IgD-negative memory B cell (primary cell): ENCODE results near the gene MAZ. TPM values are rescaled to one million over a fixed set of nuclear protein-coding genes. Genes with fewer than 3 reads are reported as not detected.
"Not testable (repeated sequence)": the region's sequence is repeated elsewhere in the genome, so short reads cannot be mapped to it uniquely, and the experiment has no call there.

ENCODE experiments used
- H3K27ac Mint-ChIP-seq, 3 donors: one replicate each; pipeline ENCODE4 v1.8.0; 2020 to 2022; ENCODE audit warnings: mild to moderate bottlenecking in 3 of 3, mixed read lengths in 3 of 3, moderate library complexity in 1 of 3
- H3K27me3 Mint-ChIP-seq: one replicate; pipeline ENCODE4 v1.8.0; 2021; ENCODE audit warnings: mixed read lengths
- H3K36me3 Mint-ChIP-seq: one replicate; pipeline ENCODE4 v1.8.0; 2020; ENCODE audit warnings: mild to moderate bottlenecking, mixed read lengths
- H3K4me1 Mint-ChIP-seq, 3 donors: one replicate each; pipeline ENCODE4 v1.8.0; 2020 to 2022; ENCODE audit warnings: mixed read lengths in 3 of 3, mild to moderate bottlenecking in 1 of 3
- H3K4me3 Mint-ChIP-seq, 4 donors: one replicate each; pipeline ENCODE4 v1.8.0; 2020 to 2022; ENCODE audit warnings: mild to moderate bottlenecking in 4 of 4, mixed read lengths in 4 of 4, moderate library complexity in 3 of 4
- H3K9me3 Mint-ChIP-seq, 3 donors: one replicate each; pipeline ENCODE4 v1.8.0; 2020 to 2021; ENCODE audit warnings: mixed read lengths in 3 of 3, mild to moderate bottlenecking in 1 of 3
- polyA plus RNA-seq: library from polyadenylated mRNA; unstranded; fragments of 300-500 nt; fragmentation: Illumina TruSeq; gene quantifications from one replicate; pipeline ENCODE4 v1.2.3, GENCODE V29; 2021

The MAZ gene
- polyA plus RNA-seq, 1 donor from 2014 or later: 22.9 TPM

- Mint-ChIP-seq H3K4me3 (peak overlapping the region; percentile 92 to 98 (median 94)), H3K36me3 (peaks cover 5% of the 10 kb centered on the region), H3K27ac (peak overlapping the region; percentile 88 to 97 (median 93)), H3K27me3 (no peaks in the 10 kb centered on the region), H3K4me1 (peaks cover 35 to 38% (median 36%) of the 10 kb centered on the region in 3 donors), H3K9me3 (no peaks in the 10 kb centered on the region)
Measured at GRCh38 chr16:29820730-29821642, 14.7 kb downstream of the MAZ start.

- H3K36me3 Mint-ChIP-seq: peaks cover 5% of the 10 kb centered on the region
- H3K27me3 Mint-ChIP-seq: no peaks in the 10 kb centered on the region
- peak overlapping the region; percentile 88 to 97 (median 93) for H3K27ac Mint-ChIP-seq
- no peaks in the 10 kb centered on the region for H3K9me3 Mint-ChIP-seq
- H3K4me3 Mint-ChIP-seq: peak overlapping the region; percentile 92 to 98 (median 94)
- H3K4me1 Mint-ChIP-seq: peaks cover 34 to 38% (median 35%) of the 10 kb centered on the region in 3 donors
Measured at GRCh38 chr16:29821643-29822115, 15.3 kb downstream of the MAZ start.

- Mint-ChIP-seq H3K4me1 (peaks cover 19 to 23% (median 20%) of the 10 kb centered on the region in 3 donors), H3K27ac (peak overlapping the region in 1 of 3 donors; percentile 8), H3K36me3 (no peaks in the 10 kb centered on the region), H3K4me3 (peak overlapping the region in 3 of 4 donors; percentile 7 to 45 (median 23)), H3K9me3 (no peaks in the 10 kb centered on the region), H3K27me3 (no peaks in the 10 kb centered on the region)
Measured at GRCh38 chr16:29824589-29825144, 18.3 kb downstream of the MAZ start.

GRCh38 chr16:29825145-29826044, 19.1 kb downstream of the MAZ start:
- Mint-ChIP-seq H3K9me3 (no peaks in the 10 kb centered on the region), H3K36me3 (no peaks in the 10 kb centered on the region), H3K27ac (peak overlapping the region in 1 of 3 donors; percentile 8), H3K27me3 (no peaks in the 10 kb centered on the region), H3K4me1 (peaks cover 11 to 20% (median 16%) of the 10 kb centered on the region in 3 donors), H3K4me3 (peak overlapping the region in 3 of 4 donors; percentile 7 to 45 (median 23))

GRCh38 chr16:29826342-29826695, 20.0 kb downstream of the MAZ start:
- no peaks in the 10 kb centered on the region for H3K36me3 Mint-ChIP-seq
- peaks cover 4 to 20% (median 12%) of the 10 kb centered on the region in 3 donors for H3K4me1 Mint-ChIP-seq
- H3K4me3 Mint-ChIP-seq: no peak overlapping the region
- H3K27me3 Mint-ChIP-seq: no peaks in the 10 kb centered on the region
- no peaks in the 10 kb centered on the region for H3K9me3 Mint-ChIP-seq
- H3K27ac Mint-ChIP-seq: no peak overlapping the region

GRCh38 chr16:29830774-29831173, 24.4 kb downstream of the MAZ start:
- Mint-ChIP-seq H3K27ac (no peak overlapping the region), H3K9me3 (no peaks in the 10 kb centered on the region), H3K4me3 (no peak overlapping the region), H3K4me1 (peaks cover 0 to 8% (median 3%) of the 10 kb centered on the region in 3 donors), H3K27me3 (no peaks in the 10 kb centered on the region), H3K36me3 (peaks cover 1% of the 10 kb centered on the region)

- peaks cover 1% of the 10 kb centered on the region for H3K36me3 Mint-ChIP-seq
- no peak overlapping the region for H3K27ac Mint-ChIP-seq
- peaks cover 0 to 8% (median 3%) of the 10 kb centered on the region in 3 donors for H3K4me1 Mint-ChIP-seq
- H3K27me3 Mint-ChIP-seq: no peaks in the 10 kb centered on the region
- no peak overlapping the region for H3K4me3 Mint-ChIP-seq
- H3K9me3 Mint-ChIP-seq: no peaks in the 10 kb centered on the region
Measured at GRCh38 chr16:29831490-29831889, 25.2 kb downstream of the MAZ start.

- H3K27ac Mint-ChIP-seq, H3K36me3 Mint-ChIP-seq, H3K27me3 Mint-ChIP-seq, H3K4me1 Mint-ChIP-seq, H3K4me3 Mint-ChIP-seq, H3K9me3 Mint-ChIP-seq: not testable (repeated sequence)
Measured at GRCh38 chr16:29833219-29833618, 26.9 kb downstream of the MAZ start.

GRCh38 chr16:29834079-29834478, 27.8 kb downstream of the MAZ start:
- Mint-ChIP-seq H3K36me3 (peaks cover 5% of the 10 kb centered on the region), H3K27me3 (no peaks in the 10 kb centered on the region), H3K27ac (no peak overlapping the region), H3K4me3 (no peak overlapping the region), H3K9me3 (no peaks in the 10 kb centered on the region), H3K4me1 (peaks cover 0 to 3% (median 3%) of the 10 kb centered on the region in 3 donors)

- Mint-ChIP-seq H3K27ac (peak overlapping the region in 1 of 3 donors; percentile 40), H3K4me1 (peaks cover 0 to under 1% (median 0%) of the 10 kb centered on the region in 3 donors), H3K4me3 (no peak overlapping the region), H3K9me3 (no peaks in the 10 kb centered on the region), H3K27me3 (no peaks in the 10 kb centered on the region), H3K36me3 (peaks cover 10% of the 10 kb centered on the region)
Measured at GRCh38 chr16:29835926-29836325, 29.6 kb downstream of the MAZ start.

- Mint-ChIP-seq H3K9me3 (no peaks in the 10 kb centered on the region), H3K36me3 (peaks cover 10% of the 10 kb centered on the region), H3K4me3 (no peak overlapping the region), H3K27me3 (no peaks in the 10 kb centered on the region), H3K4me1 (peaks cover 0 to 2% (median 0%) of the 10 kb centered on the region in 3 donors), H3K27ac (peak overlapping the region in 1 of 3 donors; percentile 39)
Measured at GRCh38 chr16:29836623-29837022, 30.3 kb downstream of the MAZ start.

GRCh38 chr16:29837841-29838240, 31.5 kb downstream of the MAZ start:
- H3K36me3 Mint-ChIP-seq: peaks cover 10% of the 10 kb centered on the region
- H3K4me3 Mint-ChIP-seq: no peak overlapping the region
- no peaks in the 10 kb centered on the region for H3K9me3 Mint-ChIP-seq
- H3K27me3 Mint-ChIP-seq: no peaks in the 10 kb centered on the region
- no peak overlapping the region for H3K27ac Mint-ChIP-seq
- peaks cover 0 to 2% (median 0%) of the 10 kb centered on the region in 3 donors for H3K4me1 Mint-ChIP-seq

- no peaks in the 10 kb centered on the region for H3K9me3 Mint-ChIP-seq
- H3K4me1 Mint-ChIP-seq: peaks cover 0 to 2% (median 0%) of the 10 kb centered on the region in 3 donors
- no peak overlapping the region for H3K27ac Mint-ChIP-seq
- no peaks in the 10 kb centered on the region for H3K27me3 Mint-ChIP-seq
- no peak overlapping the region for H3K4me3 Mint-ChIP-seq
- peaks cover 13% of the 10 kb centered on the region for H3K36me3 Mint-ChIP-seq
Measured at GRCh38 chr16:29839822-29840221, 33.5 kb downstream of the MAZ start.

GRCh38 chr16:29840240-29840639, 33.9 kb downstream of the MAZ start:
- Mint-ChIP-seq H3K27ac (no peak overlapping the region), H3K9me3 (no peaks in the 10 kb centered on the region), H3K27me3 (no peaks in the 10 kb centered on the region), H3K36me3 (peaks cover 13% of the 10 kb centered on the region), H3K4me3 (no peak overlapping the region), H3K4me1 (peaks cover 0 to 2% (median 0%) of the 10 kb centered on the region in 3 donors)
